Measurements from ENCODE around the gene GPR176.

Gene GPR176

GRCh38 chr15:39851500-39852092 lies 68.5 kb downstream of the GPR176 start:
- no peak overlapping the region for H3K9ac ChIP-seq (ENCODE audit: low read depth, low read length)
- no peaks in the 10 kb centered on the region for H3K36me3 ChIP-seq (ENCODE audit: control insufficient read depth, insufficient read depth, low read length)
- no peaks in the 10 kb centered on the region for H3K27me3 ChIP-seq (ENCODE audit: control insufficient read depth, insufficient read depth, low read length)
- no peak overlapping the region for H3K4me3 ChIP-seq (ENCODE audit: low read depth, low read length)
- no peaks in the 10 kb centered on the region for H3K9me3 ChIP-seq (ENCODE audit: control insufficient read depth, insufficient read depth, low read length)
- H3K4me1 ChIP-seq (ENCODE audit: control insufficient read depth, insufficient read depth, low read length): peaks cover 20% of the 10 kb centered on the region

GRCh38 chr15:39850436-39850835 lies 69.6 kb downstream of the GPR176 start:
- Histone ChIP-seq H3K36me3 (ENCODE audit: control insufficient read depth, insufficient read depth, low read length) (no peaks in the 10 kb centered on the region), H3K4me1 (ENCODE audit: control insufficient read depth, insufficient read depth, low read length) (peaks cover 20% of the 10 kb centered on the region), H3K9ac (ENCODE audit: low read depth, low read length) (no peak overlapping the region), H3K27me3 (ENCODE audit: control insufficient read depth, insufficient read depth, low read length) (no peaks in the 10 kb centered on the region), H3K9me3 (ENCODE audit: control insufficient read depth, insufficient read depth, low read length) (no peaks in the 10 kb centered on the region), H3K4me3 (ENCODE audit: low read depth, low read length) (no peak overlapping the region)

GRCh38 chr15:39846108-39846507 lies 74.0 kb downstream of the GPR176 start:
- Histone ChIP-seq H3K27me3 (ENCODE audit: control insufficient read depth, insufficient read depth, low read length) (no peaks in the 10 kb centered on the region), H3K4me3 (ENCODE audit: low read depth, low read length) (no peak overlapping the region), H3K9ac (ENCODE audit: low read depth, low read length) (no peak overlapping the region)

GRCh38 chr15:39845582-39845981 lies 74.5 kb downstream of the GPR176 start:
- Histone ChIP-seq H3K9ac (ENCODE audit: low read depth, low read length) (no peak overlapping the region), H3K36me3 (ENCODE audit: control insufficient read depth, insufficient read depth, low read length) (no peaks in the 10 kb centered on the region)

More at GRCh38 chr15:39846108-39846507, 74.0 kb downstream of the GPR176 start:
- H3K36me3 ChIP-seq (ENCODE audit: control insufficient read depth, insufficient read depth, low read length): no peaks in the 10 kb centered on the region
- H3K4me1 ChIP-seq (ENCODE audit: control insufficient read depth, insufficient read depth, low read length): peaks cover 3% of the 10 kb centered on the region
- no peaks in the 10 kb centered on the region for H3K9me3 ChIP-seq (ENCODE audit: control insufficient read depth, insufficient read depth, low read length)

GRCh38 chr15:39843565-39843964 lies 76.5 kb downstream of the GPR176 start:
- Histone ChIP-seq H3K9me3 (ENCODE audit: control insufficient read depth, insufficient read depth, low read length) (no peaks in the 10 kb centered on the region), H3K4me1 (ENCODE audit: control insufficient read depth, insufficient read depth, low read length) (no peaks in the 10 kb centered on the region), H3K9ac (ENCODE audit: low read depth, low read length) (no peak overlapping the region), H3K36me3 (ENCODE audit: control insufficient read depth, insufficient read depth, low read length) (no peaks in the 10 kb centered on the region), H3K27me3 (ENCODE audit: control insufficient read depth, insufficient read depth, low read length) (no peaks in the 10 kb centered on the region), H3K4me3 (ENCODE audit: low read depth, low read length) (no peak overlapping the region)

More at GRCh38 chr15:39845582-39845981, 74.5 kb downstream of the GPR176 start:
- Histone ChIP-seq H3K27me3 (ENCODE audit: control insufficient read depth, insufficient read depth, low read length) (no peaks in the 10 kb centered on the region), H3K9me3 (ENCODE audit: control insufficient read depth, insufficient read depth, low read length) (no peaks in the 10 kb centered on the region), H3K4me3 (ENCODE audit: low read depth, low read length) (no peak overlapping the region), H3K4me1 (ENCODE audit: control insufficient read depth, insufficient read depth, low read length) (peaks cover 2% of the 10 kb centered on the region)

GRCh38 chr15:39837454-39837853 lies 82.6 kb downstream of the GPR176 start:
- H3K9ac ChIP-seq (ENCODE audit: low read depth, low read length): no peak overlapping the region
- H3K4me3 ChIP-seq (ENCODE audit: low read depth, low read length): no peak overlapping the region
- H3K4me1 ChIP-seq (ENCODE audit: control insufficient read depth, insufficient read depth, low read length): no peaks in the 10 kb centered on the region
- H3K9me3 ChIP-seq (ENCODE audit: control insufficient read depth, insufficient read depth, low read length): no peaks in the 10 kb centered on the region
- H3K27me3 ChIP-seq (ENCODE audit: control insufficient read depth, insufficient read depth, low read length): no peaks in the 10 kb centered on the region
- H3K36me3 ChIP-seq (ENCODE audit: control insufficient read depth, insufficient read depth, low read length): no peaks in the 10 kb centered on the region

GRCh38 chr15:39835550-39835949 lies 84.5 kb downstream of the GPR176 start:
- no peaks in the 10 kb centered on the region for H3K4me1 ChIP-seq (ENCODE audit: control insufficient read depth, insufficient read depth, low read length)
- H3K36me3 ChIP-seq (ENCODE audit: control insufficient read depth, insufficient read depth, low read length): no peaks in the 10 kb centered on the region
- no peak overlapping the region for H3K4me3 ChIP-seq (ENCODE audit: low read depth, low read length)
- H3K27me3 ChIP-seq (ENCODE audit: control insufficient read depth, insufficient read depth, low read length): no peaks in the 10 kb centered on the region
- H3K9ac ChIP-seq (ENCODE audit: low read depth, low read length): no peak overlapping the region
- no peaks in the 10 kb centered on the region for H3K9me3 ChIP-seq (ENCODE audit: control insufficient read depth, insufficient read depth, low read length)

- H3K9ac ChIP-seq (ENCODE audit: low read depth, low read length): no peak overlapping the region
- no peaks in the 10 kb centered on the region for H3K27me3 ChIP-seq (ENCODE audit: control insufficient read depth, insufficient read depth, low read length)
- no peaks in the 10 kb centered on the region for H3K36me3 ChIP-seq (ENCODE audit: control insufficient read depth, insufficient read depth, low read length)
- no peak overlapping the region for H3K4me3 ChIP-seq (ENCODE audit: low read depth, low read length)
- peaks cover 1% of the 10 kb centered on the region for H3K4me1 ChIP-seq (ENCODE audit: control insufficient read depth, insufficient read depth, low read length)
- H3K9me3 ChIP-seq (ENCODE audit: control insufficient read depth, insufficient read depth, low read length): no peaks in the 10 kb centered on the region
Measured at GRCh38 chr15:39834256-39834655, 85.8 kb downstream of the GPR176 start.

- no peaks in the 10 kb centered on the region for H3K36me3 ChIP-seq (ENCODE audit: control insufficient read depth, insufficient read depth, low read length)
- H3K4me3 ChIP-seq (ENCODE audit: low read depth, low read length): no peak overlapping the region
- no peak overlapping the region for H3K9ac ChIP-seq (ENCODE audit: low read depth, low read length)
- H3K4me1 ChIP-seq (ENCODE audit: control insufficient read depth, insufficient read depth, low read length): peaks cover 4% of the 10 kb centered on the region
- H3K9me3 ChIP-seq (ENCODE audit: control insufficient read depth, insufficient read depth, low read length): no peaks in the 10 kb centered on the region
- H3K27me3 ChIP-seq (ENCODE audit: control insufficient read depth, insufficient read depth, low read length): no peaks in the 10 kb centered on the region
Measured at GRCh38 chr15:39833515-39833981, 86.5 kb downstream of the GPR176 start.

- H3K4me1 ChIP-seq (ENCODE audit: control insufficient read depth, insufficient read depth, low read length): peaks cover 4% of the 10 kb centered on the region
- no peaks in the 10 kb centered on the region for H3K27me3 ChIP-seq (ENCODE audit: control insufficient read depth, insufficient read depth, low read length)
- H3K36me3 ChIP-seq (ENCODE audit: control insufficient read depth, insufficient read depth, low read length): no peaks in the 10 kb centered on the region
- H3K9me3 ChIP-seq (ENCODE audit: control insufficient read depth, insufficient read depth, low read length): no peaks in the 10 kb centered on the region
- H3K9ac ChIP-seq (ENCODE audit: low read depth, low read length): no peak overlapping the region
- no peak overlapping the region for H3K4me3 ChIP-seq (ENCODE audit: low read depth, low read length)
Measured at GRCh38 chr15:39830166-39830565, 89.9 kb downstream of the GPR176 start.

GRCh38 chr15:39828374-39828931 lies 91.6 kb downstream of the GPR176 start:
- no peaks in the 10 kb centered on the region for H3K36me3 ChIP-seq (ENCODE audit: control insufficient read depth, insufficient read depth, low read length)
- H3K4me1 ChIP-seq (ENCODE audit: control insufficient read depth, insufficient read depth, low read length): peaks cover 4% of the 10 kb centered on the region
- H3K4me3 ChIP-seq (ENCODE audit: low read depth, low read length): no peak overlapping the region
- H3K9me3 ChIP-seq (ENCODE audit: control insufficient read depth, insufficient read depth, low read length): no peaks in the 10 kb centered on the region
- H3K9ac ChIP-seq (ENCODE audit: low read depth, low read length): no peak overlapping the region
- H3K27me3 ChIP-seq (ENCODE audit: control insufficient read depth, insufficient read depth, low read length): no peaks in the 10 kb centered on the region

GRCh38 chr15:39826975-39827374 lies 93.1 kb downstream of the GPR176 start:
- Histone ChIP-seq H3K4me1 (ENCODE audit: control insufficient read depth, insufficient read depth, low read length) (peaks cover 4% of the 10 kb centered on the region), H3K36me3 (ENCODE audit: control insufficient read depth, insufficient read depth, low read length) (no peaks in the 10 kb centered on the region), H3K4me3 (ENCODE audit: low read depth, low read length) (no peak overlapping the region), H3K9me3 (ENCODE audit: control insufficient read depth, insufficient read depth, low read length) (no peaks in the 10 kb centered on the region), H3K9ac (ENCODE audit: low read depth, low read length) (no peak overlapping the region), H3K27me3 (ENCODE audit: control insufficient read depth, insufficient read depth, low read length) (no peaks in the 10 kb centered on the region)

Data from iPS-15b (cell line).